HG02588 (cell line): ENCODE results near the gene UBTD1.

Experiments
- ATAC-seq: cut with Tn5 transposase; IDR thresholded peaks from one replicate; pipeline ENCODE4 v1.9.1; 2021; ENCODE audit warnings: mild to moderate bottlenecking, moderate library complexity; ENCODE audit not compliant: unreplicated experiment

The UBTD1 gene

GRCh38 chr10:97607095-97607636 lies 108.4 kb downstream of the UBTD1 start:
- ATAC-seq, result no peak

DNA sequence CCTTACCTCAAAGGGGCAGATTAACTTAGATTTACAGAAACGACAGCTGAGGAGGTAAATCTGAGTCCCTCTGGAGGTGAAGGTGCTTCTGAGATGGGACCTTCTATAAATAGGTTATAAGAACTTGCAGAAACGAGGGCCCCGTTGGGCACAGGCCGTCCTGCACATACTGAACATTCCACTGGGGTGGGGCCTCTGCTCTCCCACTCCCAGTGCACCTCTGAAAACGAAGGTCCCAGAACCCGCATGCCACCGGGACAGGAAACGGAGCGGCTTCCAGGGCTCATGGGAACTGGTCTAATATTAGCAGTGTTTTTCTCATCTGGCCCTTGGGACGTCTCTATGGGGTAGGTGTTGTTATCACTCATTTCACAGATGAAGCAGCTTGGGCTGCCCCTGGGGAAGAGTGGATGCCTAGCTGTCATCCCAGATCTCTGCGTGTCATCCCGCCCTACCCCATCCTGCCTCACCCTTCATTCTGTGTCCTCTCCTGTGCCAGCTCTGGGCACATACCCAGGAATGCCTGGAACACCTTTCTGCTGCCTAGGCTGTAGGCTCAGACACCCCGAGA lies 110.4 kb downstream of the UBTD1 start:
- no peak for ATAC-seq

- ATAC-seq, result no peak
Measured at GRCh38 chr10:97611473-97611872, 112.7 kb downstream of the UBTD1 start.

DNA sequence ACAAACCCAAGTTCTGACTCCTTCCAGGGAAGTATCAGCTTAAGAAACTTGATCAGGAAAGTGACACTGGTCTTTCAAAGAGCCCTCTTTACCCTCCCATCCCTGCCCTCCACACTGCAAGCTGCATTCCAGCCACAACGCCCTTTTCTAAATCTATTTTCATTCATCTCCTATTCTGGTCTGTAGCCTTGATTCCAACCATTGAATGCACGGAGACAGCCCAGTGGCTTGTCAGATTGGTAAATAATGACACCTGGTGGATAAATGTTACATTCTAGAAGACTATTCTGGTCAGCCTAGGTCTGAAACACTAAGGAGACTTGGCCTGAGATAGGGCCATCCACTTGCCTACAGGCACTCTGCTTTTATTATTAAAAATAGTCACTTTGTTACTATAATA lies 113.7 kb downstream of the UBTD1 start:
- no peak for ATAC-seq

GRCh38 chr10:97618285-97618684 lies 119.6 kb downstream of the UBTD1 start:
- ATAC-seq, result no peak

DNA sequence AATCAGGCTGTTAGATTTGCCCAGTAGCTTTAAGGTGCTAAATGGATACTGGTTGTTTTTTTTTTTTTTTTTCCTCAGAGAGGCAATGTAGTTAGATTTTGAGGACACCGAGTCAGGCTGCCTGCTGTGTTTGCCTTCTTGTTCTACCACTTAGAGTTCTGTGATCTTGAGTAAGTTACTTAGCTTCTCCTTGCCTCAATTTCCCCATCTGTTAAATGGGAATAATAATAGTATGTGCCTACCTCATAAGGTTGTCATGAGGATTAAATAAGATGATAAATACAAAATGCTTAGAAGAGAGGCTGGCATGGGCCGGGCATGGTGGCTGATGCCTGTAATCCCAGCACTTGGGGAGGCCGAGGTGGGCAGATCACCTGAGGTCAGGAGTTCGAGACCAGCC lies 120.0 kb downstream of the UBTD1 start:
- no peak for ATAC-seq
